ENCODE measurements around the gene ZMIZ1.
A peak's percentile ranks its signal among the peaks of the same experiment; 100 is the strongest.

The ZMIZ1 gene

GRCh38 chr10:79318369-79318768, 249.6 kb downstream of the ZMIZ1 start:
- no peak overlapping the region for H2BK5ac ChIP-seq (ENCODE audit: low read depth, low read length, poor library complexity)
- H2BK12ac ChIP-seq (ENCODE audit: low read length) = no peak overlapping the region
- no peak overlapping the region for H3K4me2 ChIP-seq (ENCODE audit: low read length)
- no peak overlapping the region for H4K91ac ChIP-seq (ENCODE audit: low read depth, low read length)
- no peaks in the 10 kb centered on the region for H3K27me3 ChIP-seq (ENCODE audit: insufficient read depth, low read length)
- H3K36me3 ChIP-seq (ENCODE audit: control insufficient read depth in 1 of 2, insufficient read depth in 2 of 2, low read length in 2 of 2) = peaks cover 18 to 20% of the 10 kb centered on the region in 2 experiments
- no peak overlapping the region for H3K14ac ChIP-seq (ENCODE audit: low read length)
- H3K79me2 ChIP-seq (ENCODE audit: control insufficient read depth, insufficient read depth, low read length, poor library complexity) = no peaks in the 10 kb centered on the region
- H3K4ac ChIP-seq (ENCODE audit: low read depth, low read length) = no peak overlapping the region
- WGBS (ENCODE audit: extremely low coverage, insufficient coverage, insufficient read length) = no CpG with 5 or more reads among the region's 5 CpGs
- H3K79me1 ChIP-seq (ENCODE audit: low read length) = no peaks in the 10 kb centered on the region
- no peak overlapping the region for H2AFZ ChIP-seq (ENCODE audit: insufficient read depth, low read length, poor library complexity)
- peaks cover 9 to 18% of the 10 kb centered on the region in 2 experiments for H3K4me1 ChIP-seq (ENCODE audit: control insufficient read depth in 1 of 2, insufficient read depth in 2 of 2, low read length in 2 of 2)
- H4K12ac ChIP-seq (ENCODE audit: low read depth, low read length) = no peak overlapping the region
- H3K27ac ChIP-seq (ENCODE audit: low read depth, low read length) = no peak overlapping the region
- H3K9me3 ChIP-seq (ENCODE audit: insufficient read depth, low read depth, low read length) = no peaks in the 10 kb centered on the region
- no peak overlapping the region for H3K9ac ChIP-seq (ENCODE audit: low read length)
- H3K4me3 ChIP-seq (ENCODE audit: low read depth, low read length) = no peak overlapping the region
- no peak overlapping the region for H2BK120ac ChIP-seq (ENCODE audit: insufficient read depth, low read length, poor library complexity)
- no peak overlapping the region for H3K18ac ChIP-seq (ENCODE audit: low read length)
- no peak overlapping the region for H2AK5ac ChIP-seq (ENCODE audit: low read length)
- no peak overlapping the region for H4K8ac ChIP-seq (ENCODE audit: low read depth, low read length)
- no peak overlapping the region for H3K23ac ChIP-seq (ENCODE audit: low read length)
- no peak for DNase-seq

DNA sequence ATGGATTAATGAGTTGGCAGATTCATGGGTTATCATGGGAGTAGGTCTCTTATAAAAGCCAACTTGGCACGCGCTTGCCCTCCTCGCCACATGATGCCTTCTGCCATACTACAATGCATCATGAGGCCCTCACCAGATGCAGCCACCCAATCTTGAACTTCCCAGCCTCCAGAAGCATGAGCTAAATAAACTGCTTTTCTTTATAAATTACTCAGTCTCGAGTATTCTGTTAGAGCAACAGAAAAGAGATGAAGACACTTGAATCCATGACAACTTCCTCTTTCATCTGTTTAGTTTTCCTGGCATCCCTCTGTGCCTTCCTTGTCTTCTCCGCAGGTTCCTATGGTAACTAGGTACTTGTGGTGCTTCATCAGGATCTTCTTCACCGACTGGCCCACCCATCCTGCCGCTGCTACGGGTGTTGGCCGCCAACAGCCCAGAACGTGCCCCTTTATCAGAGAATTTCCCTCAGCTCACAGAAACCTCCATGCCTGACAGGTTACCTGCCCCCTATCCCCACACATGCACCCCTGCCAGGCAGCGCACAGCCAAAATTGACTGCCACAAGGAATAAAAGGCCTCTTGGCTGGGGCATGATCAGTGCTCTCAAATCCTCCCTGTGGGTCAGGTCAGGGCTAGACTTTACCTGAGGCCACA, 250.5 kb downstream of the ZMIZ1 start:
- H4K91ac ChIP-seq (ENCODE audit: low read depth, low read length) = no peak overlapping the region
- no peak overlapping the region for H3K9ac ChIP-seq (ENCODE audit: low read length)
- H3K79me2 ChIP-seq (ENCODE audit: control insufficient read depth, insufficient read depth, low read length, poor library complexity) = no peaks in the 10 kb centered on the region
- peaks cover 10 to 11% of the 10 kb centered on the region in 2 experiments for H3K36me3 ChIP-seq (ENCODE audit: control insufficient read depth in 1 of 2, insufficient read depth in 2 of 2, low read length in 2 of 2)
- no peak overlapping the region for H3K4me2 ChIP-seq (ENCODE audit: low read length)
- H3K18ac ChIP-seq (ENCODE audit: low read length) = no peak overlapping the region
- WGBS (ENCODE audit: extremely low coverage, insufficient coverage, insufficient read length) = no CpG with 5 or more reads among the region's 11 CpGs
- no peak overlapping the region for H2BK5ac ChIP-seq (ENCODE audit: low read depth, low read length, poor library complexity)
- peaks cover 9 to 18% of the 10 kb centered on the region in 2 experiments for H3K4me1 ChIP-seq (ENCODE audit: control insufficient read depth in 1 of 2, insufficient read depth in 2 of 2, low read length in 2 of 2)
- H3K27me3 ChIP-seq (ENCODE audit: insufficient read depth, low read length) = no peaks in the 10 kb centered on the region
- no peak overlapping the region for H4K8ac ChIP-seq (ENCODE audit: low read depth, low read length)
- no peak overlapping the region for H3K27ac ChIP-seq (ENCODE audit: low read depth, low read length)
- no peak overlapping the region for H2BK12ac ChIP-seq (ENCODE audit: low read length)
- no peak for DNase-seq
- no peak overlapping the region for H3K4me3 ChIP-seq (ENCODE audit: low read depth, low read length)
- no peak overlapping the region for H3K23ac ChIP-seq (ENCODE audit: low read length)
- no peaks in the 10 kb centered on the region for H3K79me1 ChIP-seq (ENCODE audit: low read length)
- no peak overlapping the region for H3K4ac ChIP-seq (ENCODE audit: low read depth, low read length)
- H2AK5ac ChIP-seq (ENCODE audit: low read length) = no peak overlapping the region
- H2AFZ ChIP-seq (ENCODE audit: insufficient read depth, low read length, poor library complexity) = no peak overlapping the region
- H3K9me3 ChIP-seq (ENCODE audit: insufficient read depth, low read depth, low read length) = no peaks in the 10 kb centered on the region
- no peak overlapping the region for H4K12ac ChIP-seq (ENCODE audit: low read depth, low read length)
- H3K14ac ChIP-seq (ENCODE audit: low read length) = no peak overlapping the region
- H2BK120ac ChIP-seq (ENCODE audit: insufficient read depth, low read length, poor library complexity) = no peak overlapping the region

- Histone ChIP-seq H3K9me3 (ENCODE audit: insufficient read depth, low read depth, low read length) (no peaks in the 10 kb centered on the region), H3K79me1 (ENCODE audit: low read length) (no peaks in the 10 kb centered on the region), H4K91ac (ENCODE audit: low read depth, low read length) (no peak overlapping the region), H3K18ac (ENCODE audit: low read length) (no peak overlapping the region), H2BK5ac (ENCODE audit: low read depth, low read length, poor library complexity) (no peak overlapping the region), H3K79me2 (ENCODE audit: control insufficient read depth, insufficient read depth, low read length, poor library complexity) (no peaks in the 10 kb centered on the region), H2AK5ac (ENCODE audit: low read length) (no peak overlapping the region), H3K4me2 (ENCODE audit: low read length) (no peak overlapping the region), H2AFZ (ENCODE audit: insufficient read depth, low read length, poor library complexity) (no peak overlapping the region), H3K9ac (ENCODE audit: low read length) (no peak overlapping the region), H2BK12ac (ENCODE audit: low read length) (no peak overlapping the region), H3K36me3 (ENCODE audit: control insufficient read depth in 1 of 2, insufficient read depth in 2 of 2, low read length in 2 of 2) (peaks cover 1 to 3% of the 10 kb centered on the region in 2 experiments), H3K27ac (ENCODE audit: low read depth, low read length) (no peak overlapping the region), H3K4me1 (ENCODE audit: control insufficient read depth in 1 of 2, insufficient read depth in 2 of 2, low read length in 2 of 2) (peaks cover 9 to 18% of the 10 kb centered on the region in 2 experiments), H3K27me3 (ENCODE audit: insufficient read depth, low read length) (no peaks in the 10 kb centered on the region), H3K23ac (ENCODE audit: low read length) (no peak overlapping the region), H3K14ac (ENCODE audit: low read length) (no peak overlapping the region), H3K4me3 (ENCODE audit: low read depth, low read length) (no peak overlapping the region), H4K8ac (ENCODE audit: low read depth, low read length) (no peak overlapping the region), H4K12ac (ENCODE audit: low read depth, low read length) (no peak overlapping the region), H2BK120ac (ENCODE audit: insufficient read depth, low read length, poor library complexity) (no peak overlapping the region), H3K4ac (ENCODE audit: low read depth, low read length) (no peak overlapping the region)
- no peak for DNase-seq
- no CpG with 5 or more reads among the region's 2 CpGs for WGBS (ENCODE audit: extremely low coverage, insufficient coverage, insufficient read length)
These were observed 251.6 kb downstream of the ZMIZ1 start for GRCh38 chr10:79320316-79320715.

DNA sequence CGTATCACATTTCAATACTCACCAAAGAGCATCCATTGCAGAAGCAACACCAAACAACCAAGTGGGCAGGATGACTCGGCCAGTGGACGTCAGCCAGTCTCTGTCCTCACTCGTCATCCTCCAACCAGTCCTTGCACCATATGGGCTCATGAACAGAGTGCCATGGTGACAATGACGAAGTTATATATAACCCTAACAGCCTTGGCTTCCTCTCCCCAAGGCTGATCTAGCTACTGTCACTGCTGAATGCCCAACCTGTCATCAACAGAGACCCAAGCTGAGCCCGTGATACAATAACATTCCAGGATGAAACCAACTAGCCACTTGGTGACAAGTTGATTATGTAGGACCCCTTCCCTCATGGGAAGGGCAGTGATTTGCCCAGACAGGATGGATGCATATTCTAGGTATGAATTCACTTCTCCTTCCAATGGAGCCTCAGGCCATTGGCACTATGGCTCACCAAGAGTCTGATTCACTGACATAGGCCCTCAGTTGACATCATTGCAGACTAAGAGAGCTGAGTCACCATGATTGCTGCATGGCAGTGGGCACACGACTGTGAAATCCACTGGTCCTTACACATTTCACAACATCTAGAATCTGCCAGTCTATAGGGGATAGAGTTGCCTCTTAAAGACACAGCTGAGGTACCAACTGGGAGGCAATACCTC, 252.2 kb downstream of the ZMIZ1 start:
- Histone ChIP-seq H2BK12ac (ENCODE audit: low read length) (no peak overlapping the region), H3K36me3 (ENCODE audit: control insufficient read depth in 1 of 2, insufficient read depth in 2 of 2, low read length in 2 of 2) (no peaks in the 10 kb centered on the region), H2AK5ac (ENCODE audit: low read length) (no peak overlapping the region), H3K4me2 (ENCODE audit: low read length) (no peak overlapping the region), H3K14ac (ENCODE audit: low read length) (no peak overlapping the region), H3K4ac (ENCODE audit: low read depth, low read length) (no peak overlapping the region), H3K4me1 (ENCODE audit: control insufficient read depth in 1 of 2, insufficient read depth in 2 of 2, low read length in 2 of 2) (peaks cover 9 to 18% of the 10 kb centered on the region in 2 experiments), H4K8ac (ENCODE audit: low read depth, low read length) (no peak overlapping the region), H3K27ac (ENCODE audit: low read depth, low read length) (no peak overlapping the region), H4K12ac (ENCODE audit: low read depth, low read length) (no peak overlapping the region), H2BK120ac (ENCODE audit: insufficient read depth, low read length, poor library complexity) (no peak overlapping the region), H3K27me3 (ENCODE audit: insufficient read depth, low read length) (no peaks in the 10 kb centered on the region), H2BK5ac (ENCODE audit: low read depth, low read length, poor library complexity) (no peak overlapping the region), H3K79me2 (ENCODE audit: control insufficient read depth, insufficient read depth, low read length, poor library complexity) (no peaks in the 10 kb centered on the region), H3K23ac (ENCODE audit: low read length) (no peak overlapping the region), H3K18ac (ENCODE audit: low read length) (no peak overlapping the region), H3K79me1 (ENCODE audit: low read length) (no peaks in the 10 kb centered on the region), H3K9ac (ENCODE audit: low read length) (no peak overlapping the region), H3K9me3 (ENCODE audit: insufficient read depth, low read depth, low read length) (no peaks in the 10 kb centered on the region), H3K4me3 (ENCODE audit: low read depth, low read length) (no peak overlapping the region), H2AFZ (ENCODE audit: insufficient read depth, low read length, poor library complexity) (no peak overlapping the region), H4K91ac (ENCODE audit: low read depth, low read length) (no peak overlapping the region)
- peak; percentile 94 to 98 for DNase-seq
- WGBS (ENCODE audit: extremely low coverage, insufficient coverage, insufficient read length) = no CpG with 5 or more reads among the region's 7 CpGs

Data from trophoblast cell (in vitro differentiated cells and primary cell).